Measurements from ENCODE around the gene TMC7. TPM values are rescaled to one million over a fixed set of nuclear protein-coding genes. Genes with fewer than 3 reads are reported as not detected.

Gene TMC7
- total RNA-seq, 1 experiment from 2014 or later = 4.3 TPM

GRCh38 chr16:19011169-19011731 is 27.5 kb downstream of the TMC7 start:
- H3K9me3 ChIP-seq (ENCODE audit: control insufficient read depth, low read depth, low read length) = no peaks in the 10 kb centered on the region
- no peak overlapping the region for H2BK5ac ChIP-seq (ENCODE audit: insufficient read length, low read length)
- no peak overlapping the region for H2BK12ac ChIP-seq (ENCODE audit: insufficient read length, low read depth, low read length)
- Mint-ChIP-seq H3K36me3 (ENCODE audit: insufficient read depth in 1 of 3, low read depth in 3 of 3) (peaks cover 11 to 22% (median 20%) of the 10 kb centered on the region in 3 experiments), H3K9me3 (peaks cover 6 to 11% of the 10 kb centered on the region in 2 experiments; a peak in 3 of 5 replicates), H3K27me3 (ENCODE audit: low read depth) (no peaks in the 10 kb centered on the region), H3K4me3 (no peak overlapping the region), H3K27ac (peak overlapping the region in 1 of 3 experiments; percentile 45; a peak in 1 of 7 replicates), H3K4me1 (peaks cover 13 to 14% of the 10 kb centered on the region in 2 experiments)
- H3K23me2 ChIP-seq (ENCODE audit: insufficient read length, low read depth, low read length, poor library complexity, severe bottlenecking) = no peaks in the 10 kb centered on the region
- no peaks in the 10 kb centered on the region for H3K27me3 ChIP-seq (ENCODE audit: insufficient read depth, low read length)
- H3K14ac ChIP-seq (ENCODE audit: insufficient read depth, low read length) = no peak overlapping the region
- H3K4me2 ChIP-seq (ENCODE audit: insufficient read depth, insufficient read length, low read length) = no peak overlapping the region
- H4K5ac ChIP-seq (ENCODE audit: insufficient read length, low read depth, low read length) = no peak overlapping the region
- no peak overlapping the region for H3K4ac ChIP-seq (ENCODE audit: low read depth, low read length)
- H3K27ac ChIP-seq (ENCODE audit: insufficient read length, low read depth, low read length) = no peak overlapping the region
- no peak overlapping the region for H3K56ac ChIP-seq (ENCODE audit: insufficient read length, low read depth, low read length)
- no peak overlapping the region for H2BK15ac ChIP-seq (ENCODE audit: low read depth, low read length)
- no CpG with 5 or more reads among the region's 3 CpGs for WGBS (ENCODE audit: extremely low coverage, insufficient read length, low lambda C conversion rate)
- no peaks in the 10 kb centered on the region for H4K20me1 ChIP-seq (ENCODE audit: control insufficient read depth, insufficient read depth, insufficient read length)
- H3K9ac ChIP-seq (ENCODE audit: extremely low read depth, insufficient read length, low read length) = no peak overlapping the region
- no peak for DNase-seq
- no peaks in the 10 kb centered on the region for H3K4me1 ChIP-seq (ENCODE audit: insufficient read depth, low read length)
- no peak overlapping the region for H3K23ac ChIP-seq (ENCODE audit: insufficient read length, low read depth, low read length)
- no peak overlapping the region for H2AK5ac ChIP-seq (ENCODE audit: insufficient read length, low read length)
- H4K8ac ChIP-seq (replicated peaks; ENCODE audit: insufficient read length, low read depth, low read length) = no peak overlapping the region
- H3K18ac ChIP-seq (ENCODE audit: insufficient read length, low read depth, low read length) = no peak overlapping the region
- no peaks in the 10 kb centered on the region for H3K79me1 ChIP-seq (ENCODE audit: insufficient read depth, low read depth, low read length, poor library complexity, severe bottlenecking)
- no peak overlapping the region for H2BK120ac ChIP-seq (ENCODE audit: low read depth, low read length, poor library complexity, severe bottlenecking)
- no peak; the same call in 2 of the 3 replicates for TF ChIP-seq CTCF (conservative IDR thresholded peaks at IDR 0.05)
- no peak overlapping the region for H2AFZ ChIP-seq (ENCODE audit: low read length)
- no peak overlapping the region for H2BK20ac ChIP-seq (ENCODE audit: low read depth, low read length, poor library complexity, severe bottlenecking)
- no peak overlapping the region for H3T11ph ChIP-seq (ENCODE audit: low read length)
- H4K91ac ChIP-seq (ENCODE audit: insufficient read length, low read depth, low read length) = no peak overlapping the region
- H3K79me2 ChIP-seq (ENCODE audit: insufficient read depth, low read length) = no peaks in the 10 kb centered on the region
